ENCODE results near the gene PNPT1. TPM values are rescaled to one million over a fixed set of nuclear protein-coding genes. Genes with fewer than 3 reads are reported as not detected.
A peak's percentile ranks its signal among the peaks of the same experiment; 100 is the strongest.

Gene PNPT1
- total RNA-seq, 4 donors from 2014 or later, result 6.6 to 18.3 (median 14.3) TPM

DNA sequence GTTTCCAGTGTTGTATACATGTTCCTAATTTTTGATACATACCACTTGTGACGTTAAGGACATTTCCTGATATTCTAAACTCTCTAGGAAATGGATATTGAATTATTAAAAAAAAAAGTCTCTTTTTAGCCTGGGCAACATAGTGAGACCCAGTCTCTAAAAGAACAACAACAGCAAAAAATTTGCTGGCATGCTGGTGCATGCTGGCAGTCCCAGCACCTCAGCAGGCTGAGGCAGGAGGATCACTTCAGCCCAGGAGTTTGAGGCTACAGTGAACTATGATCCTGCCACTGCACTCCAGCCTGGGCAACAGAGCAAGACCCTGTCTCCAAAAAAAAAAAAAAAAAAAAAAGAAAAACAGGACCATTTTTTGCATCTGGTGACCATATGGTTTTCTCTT, 65.7 kb downstream of the PNPT1 start:
- Histone ChIP-seq H3K36me3 (peaks cover 0 to 21% (median 6%) of the 10 kb centered on the region in 3 donors), H3K4me3 (no peak overlapping the region), H3K4me1 (peaks cover 0 to 28% (median 0%) of the 10 kb centered on the region in 3 donors), H3K9me3 (no peaks in the 10 kb centered on the region), H3K27ac (no peak overlapping the region), H3K27me3 (no peaks in the 10 kb centered on the region)
- no peak for DNase-seq
- TF ChIP-seq POLR2A (IDR thresholded peaks at IDR 0.05), result no peak
- TF ChIP-seq, protein P1, sequence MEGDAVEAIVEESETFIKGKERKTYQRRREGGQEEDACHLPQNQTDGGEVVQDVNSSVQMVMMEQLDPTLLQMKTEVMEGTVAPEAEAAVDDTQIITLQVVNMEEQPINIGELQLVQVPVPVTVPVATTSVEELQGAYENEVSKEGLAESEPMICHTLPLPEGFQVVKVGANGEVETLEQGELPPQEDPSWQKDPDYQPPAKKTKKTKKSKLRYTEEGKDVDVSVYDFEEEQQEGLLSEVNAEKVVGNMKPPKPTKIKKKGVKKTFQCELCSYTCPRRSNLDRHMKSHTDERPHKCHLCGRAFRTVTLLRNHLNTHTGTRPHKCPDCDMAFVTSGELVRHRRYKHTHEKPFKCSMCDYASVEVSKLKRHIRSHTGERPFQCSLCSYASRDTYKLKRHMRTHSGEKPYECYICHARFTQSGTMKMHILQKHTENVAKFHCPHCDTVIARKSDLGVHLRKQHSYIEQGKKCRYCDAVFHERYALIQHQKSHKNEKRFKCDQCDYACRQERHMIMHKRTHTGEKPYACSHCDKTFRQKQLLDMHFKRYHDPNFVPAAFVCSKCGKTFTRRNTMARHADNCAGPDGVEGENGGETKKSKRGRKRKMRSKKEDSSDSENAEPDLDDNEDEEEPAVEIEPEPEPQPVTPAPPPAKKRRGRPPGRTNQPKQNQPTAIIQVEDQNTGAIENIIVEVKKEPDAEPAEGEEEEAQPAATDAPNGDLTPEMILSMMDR (IDR thresholded peaks at IDR 0.05), result no peak
- intact Hi-C loops (cut with DNase I), result no loop called here
- WGBS, 2 donors, result 83 to 93% methylated on average over 1 of the region's 1 CpG

GRCh38 chr2:55621802-55622201, 71.8 kb downstream of the PNPT1 start:
- H3K27me3 ChIP-seq, result no peaks in the 10 kb centered on the region
- H3K4me3 ChIP-seq, result no peak overlapping the region
- H3K36me3 ChIP-seq, result peaks cover 0 to 26% (median 0%) of the 10 kb centered on the region in 3 donors
- no peak for DNase-seq
- TF ChIP-seq, protein P1 (IDR thresholded peaks at IDR 0.05), result no peak
- 87 to 98% methylated on average over 4 to 7 of the region's 7 CpGs for WGBS, 2 donors
- no peak overlapping the region for H3K27ac ChIP-seq
- H3K4me1 ChIP-seq, result peaks cover 7 to 61% (median 23%) of the 10 kb centered on the region in 3 donors
- intact Hi-C loops (cut with DNase I), result no loop called here
- H3K9me3 ChIP-seq, result no peaks in the 10 kb centered on the region

DNA sequence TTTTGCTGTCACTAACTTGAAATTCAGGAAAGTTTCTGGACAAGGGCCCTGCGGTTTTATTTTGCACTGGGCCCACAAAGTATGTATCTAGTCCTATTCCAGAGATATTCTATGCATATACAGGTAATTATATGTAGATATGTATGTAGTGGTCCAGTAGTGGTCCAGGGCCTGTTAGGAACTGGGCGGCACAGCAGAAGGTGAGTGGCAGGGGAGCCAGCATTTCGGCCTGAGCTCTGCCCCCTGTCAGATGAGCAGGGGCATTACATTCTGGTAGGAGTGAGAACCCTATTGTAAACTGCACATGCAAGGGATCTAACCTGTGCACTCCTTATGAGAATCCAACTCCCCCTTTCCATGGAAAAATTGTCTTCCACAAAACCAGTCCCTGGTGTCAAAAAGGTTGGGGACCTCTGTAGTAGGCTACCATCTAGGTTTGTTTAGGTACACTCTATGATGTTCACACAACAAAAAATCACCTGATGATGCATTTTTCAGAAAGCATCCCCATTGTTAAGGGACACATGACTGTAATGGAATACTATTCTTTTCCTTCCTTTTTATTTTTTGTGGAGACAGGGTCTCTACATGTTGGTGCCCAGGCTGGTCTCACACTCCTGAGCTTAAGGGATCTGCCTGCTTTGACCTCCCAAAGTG, 73.4 kb downstream of the PNPT1 start:
- 59 to 69% methylated on average over 2 to 3 of the region's 3 CpGs for WGBS, 2 donors
- Histone ChIP-seq H3K27me3 (no peaks in the 10 kb centered on the region), H3K4me1 (peaks cover 15 to 64% (median 31%) of the 10 kb centered on the region in 3 donors), H3K4me3 (no peak overlapping the region), H3K36me3 (peaks cover 0 to 19% (median 0%) of the 10 kb centered on the region in 3 donors), H3K9me3 (no peaks in the 10 kb centered on the region), H3K27ac (no peak overlapping the region)
- intact Hi-C loops (cut with DNase I), result no loop called here
- TF ChIP-seq, protein P1 (IDR thresholded peaks at IDR 0.05), result peak in 3 of 6 experiments; percentile 13 to 19 (median 14)
- no peak for TF ChIP-seq POLR2A (IDR thresholded peaks at IDR 0.05)
- DNase-seq, result no peak

- 0% methylated on average over 30 to 32 of the region's 32 CpGs for WGBS, 2 donors
- no peak for DNase-seq
- Histone ChIP-seq H3K27me3 (no peaks in the 10 kb centered on the region), H3K4me1 (peaks cover 16 to 61% (median 31%) of the 10 kb centered on the region in 3 donors), H3K4me3 (peak overlapping the region; percentile 59 to 100 (median 86)), H3K9me3 (no peaks in the 10 kb centered on the region), H3K36me3 (peaks cover 0 to 35% (median 0%) of the 10 kb centered on the region in 3 donors), H3K27ac (peak overlapping the region; percentile 91 to 98 (median 96))
- peak in 1 of 4 donors; percentile 19 for TF ChIP-seq POLR2A (IDR thresholded peaks at IDR 0.05)
- TF ChIP-seq, protein P1 (IDR thresholded peaks at IDR 0.05), result no peak
- intact Hi-C loops (cut with DNase I), result no loop called here
These were observed 75.2 kb downstream of the PNPT1 start for GRCh38 chr2:55618275-55619055.

DNA sequence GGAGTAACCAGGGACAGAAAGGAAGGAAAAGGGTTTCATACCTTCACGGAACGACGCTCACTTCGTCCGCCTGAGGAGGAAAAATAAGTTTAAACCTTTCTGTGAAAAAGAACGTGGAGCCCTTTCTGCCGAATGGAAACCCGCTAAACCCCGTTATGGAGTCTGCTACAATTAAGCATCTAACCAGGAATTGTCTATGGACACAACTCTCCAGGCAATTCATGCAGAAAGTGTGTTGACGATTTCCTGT, 75.7 kb downstream of the PNPT1 start:
- WGBS, 2 donors, result 0 to 1% methylated on average over 10 of the region's 10 CpGs
- no peaks in the 10 kb centered on the region for H3K27me3 ChIP-seq
- peak overlapping the region; percentile 91 to 98 (median 96) for H3K27ac ChIP-seq
- TF ChIP-seq POLR2A (IDR thresholded peaks at IDR 0.05), result no peak
- TF ChIP-seq, protein P1 (IDR thresholded peaks at IDR 0.05), result no peak
- intact Hi-C loops (cut with DNase I), result no loop called here
- H3K4me1 ChIP-seq, result peaks cover 16 to 61% (median 31%) of the 10 kb centered on the region in 3 donors
- peaks cover 0 to 40% (median 0%) of the 10 kb centered on the region in 3 donors for H3K36me3 ChIP-seq
- H3K4me3 ChIP-seq, result peak overlapping the region; percentile 59 to 100 (median 86)
- DNase-seq, result no peak
- no peaks in the 10 kb centered on the region for H3K9me3 ChIP-seq

All from esophagus squamous epithelium (tissue), 5 donors.